HepG2 (cell line): Measurements from ENCODE around the gene CCM2L. TPM values are rescaled to one million over a fixed set of nuclear protein-coding genes. Genes with fewer than 3 reads are reported as not detected.

Experiments used
- ATF7 ChIP-seq, 2 experiments: fragments of 450-650 bp in 1 of 2; sonication (generic) in 1 of 2; formaldehyde crosslinking in 1 of 2; IDR thresholded peaks; 2 replicates each; pipeline versions ENCODE4 v1.4.0 to v1.6.1; 2016 to 2020; ENCODE audit warnings: antibody characterized with exemption in 1 of 2, mild to moderate bottlenecking in 1 of 2, missing genetic modification reagents in 1 of 2
- DR1 ChIP-seq: sonication (generic); formaldehyde crosslinking; IDR thresholded peaks from 2 replicates; pipeline ENCODE4 v1.8.0; 2021; ENCODE audit warnings: mild to moderate bottlenecking, missing genetic modification reagents, inconsistent platforms
- EED ChIP-seq: sonication (generic); formaldehyde crosslinking; IDR thresholded peaks from 2 replicates; pipeline ENCODE4 v1.5.0; 2020; ENCODE audit warnings: mild to moderate bottlenecking, missing genetic modification reagents
- ERF ChIP-seq: IDR thresholded peaks from 2 replicates; pipeline ENCODE4 v1.6.1; 2018; ENCODE audit warnings: missing biosample characterization, missing genetic modification reagents
- FOXA1 ChIP-seq, 2 experiments: fragments of 450-650 bp in 1 of 2; sonication (generic) in 1 of 2; formaldehyde crosslinking in 1 of 2; IDR thresholded peaks; 2 replicates each; pipeline versions ENCODE4 v1.4.0 to v1.6.1; 2016 to 2020; ENCODE audit warnings: missing genetic modification reagents in 1 of 2
- GATAD2A ChIP-seq: IDR thresholded peaks from 2 replicates; pipeline ENCODE4 v1.6.1; 2016
- HOXD1 ChIP-seq: sonication (generic); formaldehyde crosslinking; IDR thresholded peaks from 2 replicates; pipeline ENCODE4 v1.5.0; 2020; ENCODE audit warnings: missing genetic modification reagents
- MATR3 ChIP-seq: sonication (generic); formaldehyde crosslinking; IDR thresholded peaks from 2 replicates; pipeline ENCODE4 v1.4.0; 2020; ENCODE audit warnings: missing genetic modification reagents
- MTA1 ChIP-seq: sonication (generic); formaldehyde crosslinking; IDR thresholded peaks from 2 replicates; pipeline ENCODE4 v1.4.0; 2020; ENCODE audit warnings: missing genetic modification reagents, mild to moderate bottlenecking, borderline replicate concordance
- NAIF1 ChIP-seq: sonication (generic); formaldehyde crosslinking; IDR thresholded peaks from 2 replicates; pipeline ENCODE4 v1.5.0; 2020; ENCODE audit warnings: mild to moderate bottlenecking, missing genetic modification reagents, borderline replicate concordance
- RBM22 ChIP-seq: fragments of 200-400 bp; formaldehyde crosslinking; optimal IDR thresholded peaks from 2 replicates; pipeline ENCODE3; 2017; ENCODE audit warnings: mild to moderate bottlenecking, low read length, moderate library complexity
- SAP130 ChIP-seq: IDR thresholded peaks from 2 replicates; pipeline ENCODE4 v1.6.1; 2016; ENCODE audit warnings: low read depth
- ZBTB14 ChIP-seq: sonication (generic); formaldehyde crosslinking; IDR thresholded peaks from 2 replicates; pipeline ENCODE4 v1.4.0; 2020; ENCODE audit warnings: missing genetic modification reagents
- ZBTB7A ChIP-seq: sonication (generic); formaldehyde crosslinking; IDR thresholded peaks from 2 replicates; pipeline ENCODE4 v1.8.0; 2022; ENCODE audit warnings: mild to moderate bottlenecking, missing genetic modification reagents
- ZNF232 ChIP-seq: sonication (generic); formaldehyde crosslinking; IDR thresholded peaks from 2 replicates; pipeline ENCODE4 v1.4.0; 2020; ENCODE audit warnings: missing genetic modification reagents, borderline replicate concordance
- ZNF430 ChIP-seq: sonication (generic); formaldehyde crosslinking; IDR thresholded peaks from 2 replicates; pipeline ENCODE4 v1.9.0; 2021; ENCODE audit warnings: mild to moderate bottlenecking, missing genetic modification reagents
- ZNF446 ChIP-seq: sonication (generic); formaldehyde crosslinking; IDR thresholded peaks from 2 replicates; pipeline ENCODE4 v1.5.0; 2020; ENCODE audit warnings: mild to moderate bottlenecking, missing genetic modification reagents
- ZNF563 ChIP-seq: sonication (generic); formaldehyde crosslinking; IDR thresholded peaks from 2 replicates; pipeline ENCODE4 v1.8.0; 2022; ENCODE audit warnings: mild to moderate bottlenecking, moderate library complexity, missing genetic modification reagents
- ZNF629 ChIP-seq: sonication (generic); formaldehyde crosslinking; conservative IDR thresholded peaks from 2 replicates; pipeline ENCODE4 v1.5.0; 2020; ENCODE audit warnings: missing genetic modification reagents
- ZNF816 ChIP-seq: sonication (generic); formaldehyde crosslinking; IDR thresholded peaks from 2 replicates; pipeline ENCODE4 v1.8.0; 2022; ENCODE audit warnings: missing genetic modification reagents, mild to moderate bottlenecking, borderline replicate concordance
- polyA plus RNA-seq, 8 experiments: library from polyadenylated mRNA; depleted of rRNA in 3 of 8; stranded (reverse) in 7 of 8; unstranded in 1 of 8; fragments of >200 nt; fragmentation: Illumina TruSeq in 4 of 8; extraction: Trizol in 4 of 8; gene quantifications; 2 replicates each; pipeline versions ENCODE4 v1.2.1 to v1.2.3, GENCODE V29; 2011 to 2016; ENCODE audit warnings: low read depth in 4 of 8, missing spikeins in 1 of 8, mixed read lengths in 1 of 8; ENCODE audit not compliant: insufficient read depth in 1 of 8
- total RNA-seq, 5 experiments: library from RNA; depleted of rRNA; stranded (reverse); fragments of >200 nt; fragmentation: Illumina TruSeq; extraction: Trizol; gene quantifications; 2 replicates each; pipeline ENCODE4 v1.2.3, GENCODE V29; 2016; ENCODE audit warnings: low read depth in 1 of 5
- TF ChIP-seq, protein P1 (sequence below): sonication (generic); formaldehyde crosslinking; IDR thresholded peaks from 2 replicates; pipeline ENCODE4 v1.4.0; 2020; ENCODE audit warnings: mild to moderate bottlenecking, missing genetic modification reagents

Gene CCM2L
- total and polyA plus RNA-seq, 2 of the 13 experiments (the other 11 are each of a cell fraction or from before 2014, with no cell fraction given) = 0.15 TPM; not detected in 1

DNA sequence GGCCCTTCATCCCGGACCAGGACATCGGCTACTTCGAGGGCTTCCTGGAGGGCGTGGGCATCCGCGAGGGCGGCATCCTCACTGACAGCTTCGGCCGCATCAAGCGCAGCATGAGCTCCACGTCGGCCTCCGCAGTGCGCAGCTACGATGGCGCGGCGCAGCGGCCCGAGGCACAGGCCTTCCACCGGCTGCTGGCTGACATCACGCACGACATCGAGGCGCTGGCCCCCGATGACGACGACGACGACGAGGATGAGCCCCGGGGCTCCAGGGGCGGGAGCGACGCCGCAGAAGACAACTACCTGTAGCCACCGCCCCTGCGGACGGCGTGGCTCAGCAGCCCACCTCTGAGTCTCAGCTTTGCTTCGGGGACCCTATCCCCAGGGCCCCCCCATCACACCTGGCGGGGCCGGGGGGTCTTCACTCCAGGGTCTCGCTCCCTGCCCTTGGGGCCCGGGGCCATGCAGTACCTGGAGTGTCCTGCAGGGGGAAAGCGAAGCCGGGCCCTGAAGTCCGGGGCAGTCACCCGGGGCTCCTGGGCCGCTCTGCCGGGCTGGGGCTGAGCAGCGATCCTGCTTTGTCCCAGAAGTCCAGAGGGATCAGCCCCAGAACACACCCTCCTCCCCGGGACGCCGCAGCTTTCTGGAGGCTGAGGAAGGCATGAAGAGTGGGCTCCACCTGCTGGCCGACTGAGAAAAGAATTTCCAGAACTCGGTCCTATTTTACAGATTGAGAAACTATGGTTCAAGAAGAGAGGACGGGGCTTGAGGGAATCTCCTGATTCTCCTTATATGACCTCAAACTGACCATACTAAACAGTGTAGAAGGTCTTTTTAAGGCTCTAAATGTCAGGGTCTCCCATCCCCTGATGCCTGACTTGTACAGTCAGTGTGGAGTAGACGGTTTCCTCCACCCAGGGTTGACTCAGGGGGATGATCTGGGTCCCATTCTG, 21.0 kb downstream of the CCM2L start (continued):
- TF ChIP-seq ZBTB14 (CRISPR knock-in tag) = no peak
- 0 out of 2 replicates have a peak, but pooled peaks have one; percentile 34 for TF ChIP-seq ZNF563 (CRISPR knock-in tag)
- no peak for TF ChIP-seq FOXA1 (IDR thresholded peaks at IDR 0.05)
- no peak for TF ChIP-seq FOXA1 (CRISPR knock-in tag; IDR thresholded peaks at IDR 0.05)
- TF ChIP-seq ZBTB7A (CRISPR knock-in tag) = peak; percentile 73; the same call in 1 of the 2 replicates
- TF ChIP-seq SAP130 (CRISPR knock-in tag) = peak; percentile 66
- peak; percentile 68; the same call in 1 of the 2 replicates for TF ChIP-seq MTA1 (CRISPR knock-in tag)
- peak; percentile 55; the same call in 1 of the 2 replicates for TF ChIP-seq ZNF232 (CRISPR knock-in tag)
- TF ChIP-seq ERF (CRISPR knock-in tag) = no peak
- TF ChIP-seq ZNF629 (CRISPR knock-in tag) = peak; percentile 87
- TF ChIP-seq ZNF816 = no peak
- TF ChIP-seq NAIF1 (CRISPR knock-in tag) = no peak
- TF ChIP-seq GATAD2A (CRISPR knock-in tag) = peak; percentile 64; the same call in 1 of the 2 replicates
- TF ChIP-seq EED = no peak
- no peak for TF ChIP-seq MATR3 (CRISPR knock-in tag)
- peak; percentile 71; the same call in 1 of the 2 replicates for TF ChIP-seq DR1 (CRISPR knock-in tag)
- TF ChIP-seq RBM22 = no peak
- TF ChIP-seq, protein P1, sequence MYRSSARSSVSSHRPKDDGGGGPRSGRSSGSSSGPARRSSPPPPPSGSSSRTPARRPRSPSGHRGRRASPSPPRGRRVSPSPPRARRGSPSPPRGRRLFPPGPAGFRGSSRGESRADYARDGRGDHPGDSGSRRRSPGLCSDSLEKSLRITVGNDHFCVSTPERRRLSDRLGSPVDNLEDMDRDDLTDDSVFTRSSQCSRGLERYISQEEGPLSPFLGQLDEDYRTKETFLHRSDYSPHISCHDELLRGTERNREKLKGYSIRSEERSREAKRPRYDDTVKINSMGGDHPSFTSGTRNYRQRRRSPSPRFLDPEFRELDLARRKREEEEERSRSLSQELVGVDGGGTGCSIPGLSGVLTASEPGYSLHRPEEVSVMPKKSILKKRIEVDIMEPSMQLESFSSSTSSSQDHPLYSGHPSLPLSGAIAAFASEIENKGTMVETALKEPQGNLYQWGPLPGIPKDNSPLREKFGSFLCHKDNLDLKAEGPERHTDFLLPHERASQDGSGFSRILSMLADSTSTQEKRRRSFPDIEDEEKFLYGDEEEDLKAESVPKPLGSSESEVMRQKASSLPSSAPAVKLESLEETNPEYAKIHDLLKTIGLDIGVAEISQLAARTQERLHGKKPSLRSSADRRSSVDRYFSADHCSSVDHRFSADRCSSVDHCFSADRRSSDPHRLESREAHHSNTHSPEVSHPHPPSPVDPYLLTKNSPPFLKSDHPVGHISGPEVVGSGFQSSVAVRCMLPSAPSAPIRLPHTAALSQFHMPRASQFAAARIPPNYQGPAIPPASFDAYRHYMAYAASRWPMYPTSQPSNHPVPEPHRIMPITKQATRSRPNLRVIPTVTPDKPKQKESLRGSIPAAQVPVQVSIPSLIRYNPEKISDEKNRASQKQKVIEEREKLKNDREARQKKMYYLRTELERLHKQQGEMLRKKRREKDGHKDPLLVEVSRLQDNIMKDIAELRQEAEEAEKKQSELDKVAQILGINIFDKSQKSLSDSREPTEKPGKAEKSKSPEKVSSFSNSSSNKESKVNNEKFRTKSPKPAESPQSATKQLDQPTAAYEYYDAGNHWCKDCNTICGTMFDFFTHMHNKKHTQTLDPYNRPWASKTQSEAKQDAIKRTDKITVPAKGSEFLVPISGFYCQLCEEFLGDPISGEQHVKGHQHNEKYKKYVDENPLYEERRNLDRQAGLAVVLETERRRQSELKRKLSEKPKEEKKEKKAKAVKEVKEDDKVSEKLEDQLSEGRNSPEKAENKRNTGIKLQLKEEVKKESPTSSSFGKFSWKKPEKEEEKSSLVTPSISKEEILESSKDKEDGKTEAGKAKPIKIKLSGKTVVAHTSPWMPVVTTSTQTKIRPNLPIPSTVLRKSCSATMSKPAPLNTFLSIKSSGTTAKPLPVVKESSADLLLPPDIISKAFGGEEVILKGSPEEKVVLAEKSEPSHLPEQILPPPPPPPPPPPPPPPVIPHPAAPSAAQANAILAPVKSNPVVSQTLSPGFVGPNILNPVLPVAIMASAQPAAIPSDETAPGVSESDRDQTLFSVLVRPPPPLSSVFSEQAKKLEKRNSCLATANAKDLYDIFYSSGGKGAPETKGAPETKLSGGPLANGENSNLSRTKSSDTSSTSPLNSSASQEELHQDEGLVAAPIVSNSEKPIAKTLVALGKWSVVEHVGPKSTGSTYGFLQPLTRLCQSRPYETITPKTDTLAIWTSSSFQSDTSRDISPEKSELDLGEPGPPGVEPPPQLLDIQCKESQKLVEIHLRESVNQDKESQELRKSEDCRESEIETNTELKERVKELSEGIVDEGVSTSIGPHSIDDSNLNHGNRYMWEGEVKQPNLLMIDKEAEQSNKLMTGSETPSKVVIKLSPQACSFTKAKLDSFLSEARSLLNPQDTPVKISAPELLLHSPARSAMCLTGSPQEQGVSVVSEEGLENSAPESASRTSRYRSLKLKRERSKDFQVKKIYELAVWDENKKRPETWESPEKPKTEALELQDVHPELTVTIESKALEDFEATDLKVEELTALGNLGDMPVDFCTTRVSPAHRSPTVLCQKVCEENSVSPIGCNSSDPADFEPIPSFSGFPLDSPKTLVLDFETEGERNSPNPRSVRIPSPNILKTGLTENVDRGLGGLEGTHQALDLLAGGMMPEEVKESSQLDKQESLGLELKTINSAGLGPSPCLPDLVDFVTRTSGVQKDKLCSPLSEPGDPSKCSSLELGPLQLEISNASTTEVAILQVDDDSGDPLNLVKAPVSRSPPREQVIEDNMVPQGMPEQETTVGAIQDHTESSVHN (CRISPR knock-in tag) = no peak
- peak; percentile 56; the same call in 1 of the 2 replicates for TF ChIP-seq HOXD1 (CRISPR knock-in tag)
- TF ChIP-seq ZNF446 (CRISPR knock-in tag) = no peak
- TF ChIP-seq ZNF430 (CRISPR knock-in tag) = 0 out of 2 replicates have a peak, but pooled peaks have one; percentile 55
- no peak for TF ChIP-seq ATF7 (IDR thresholded peaks at IDR 0.05)
- TF ChIP-seq ATF7 (CRISPR knock-in tag; IDR thresholded peaks at IDR 0.05) = no peak
